ENCODE data around the gene MYF6.

MYF6 gene

DNA sequence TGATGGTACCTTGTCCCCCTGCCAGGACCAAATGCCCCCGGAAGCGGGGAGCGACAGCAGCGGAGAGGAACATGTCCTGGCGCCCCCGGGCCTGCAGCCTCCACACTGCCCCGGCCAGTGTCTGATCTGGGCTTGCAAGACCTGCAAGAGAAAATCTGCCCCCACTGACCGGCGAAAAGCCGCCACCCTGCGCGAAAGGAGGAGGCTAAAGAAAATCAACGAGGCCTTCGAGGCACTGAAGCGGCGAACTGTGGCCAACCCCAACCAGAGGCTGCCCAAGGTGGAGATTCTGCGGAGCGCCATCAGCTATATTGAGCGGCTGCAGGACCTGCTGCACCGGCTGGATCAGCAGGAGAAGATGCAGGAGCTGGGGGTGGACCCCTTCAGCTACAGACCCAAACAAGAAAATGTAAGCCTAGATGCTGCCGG lies 410 bp downstream of the MYF6 start:
- DNase-seq (ENCODE audit: low spot score), result no peak

GRCh38 chr12:80708259-80708974 lies 983 bp downstream of the MYF6 start:
- no peak for DNase-seq (ENCODE audit: low spot score)

DNA sequence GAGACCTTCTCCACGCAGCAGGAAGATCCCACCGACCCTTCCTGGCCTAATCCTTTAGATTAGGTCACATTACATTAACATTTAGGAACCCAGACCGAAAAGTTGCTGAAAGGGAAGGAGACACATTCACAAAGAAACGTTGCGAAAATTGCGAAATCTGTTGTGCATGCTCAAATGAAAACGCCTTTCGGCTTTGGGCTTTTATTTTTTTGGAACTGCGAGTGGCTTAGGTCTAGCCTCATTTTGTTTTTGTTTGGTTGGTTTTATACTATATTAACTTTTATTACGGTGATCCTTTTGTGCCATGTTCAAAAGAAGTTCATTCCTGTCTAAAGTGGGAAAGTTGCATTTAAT lies 1.5 kb downstream of the MYF6 start:
- no peak for DNase-seq (ENCODE audit: low spot score)

- no peak for DNase-seq (ENCODE audit: low spot score)
Observed at GRCh38 chr12:80709811-80710726, 2.6 kb downstream of the MYF6 start.

GRCh38 chr12:80710727-80711449 lies 3.5 kb downstream of the MYF6 start:
- DNase-seq (ENCODE audit: low spot score), result no peak

DNA sequence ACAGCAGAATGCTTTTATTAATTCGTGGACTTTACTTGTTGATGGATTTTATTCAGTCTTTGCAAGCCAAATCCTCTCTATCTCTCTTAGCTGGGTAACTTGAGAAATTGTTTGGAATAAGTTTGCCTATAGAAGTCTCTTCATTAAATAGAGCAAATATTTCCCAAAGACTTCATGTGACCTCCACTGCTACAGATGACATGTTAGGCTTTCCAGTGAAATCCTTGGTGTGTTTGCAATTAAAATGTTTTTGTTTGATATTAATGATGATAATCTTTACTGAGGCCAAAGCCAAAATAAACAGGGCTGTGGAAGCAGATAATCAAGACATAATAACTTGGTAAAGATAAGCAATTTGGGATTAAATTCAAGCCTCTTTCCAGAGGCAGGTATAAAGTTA lies 4.4 kb downstream of the MYF6 start:
- DNase-seq (ENCODE audit: low spot score), result no peak

DNA sequence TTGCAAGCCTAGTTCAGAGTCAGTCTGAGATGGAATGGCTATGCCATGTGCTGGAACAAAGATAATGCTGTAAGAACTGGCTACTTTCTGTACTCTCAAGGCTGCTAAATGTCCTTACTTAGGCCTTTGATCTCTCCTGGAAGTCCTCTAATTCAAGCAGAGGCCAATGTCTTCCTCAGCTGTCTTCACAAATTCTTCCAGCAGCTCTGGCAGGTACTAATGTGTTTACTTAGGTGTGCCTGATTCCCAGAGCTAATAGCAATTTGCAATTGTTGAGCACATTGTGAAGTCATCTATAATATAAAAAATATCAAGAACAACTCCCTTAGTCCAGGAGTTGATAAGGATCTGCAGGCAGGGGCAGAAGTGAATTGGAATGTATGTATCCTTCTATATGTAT lies 5.4 kb downstream of the MYF6 start:
- no peak for DNase-seq (ENCODE audit: low spot score)

DNA sequence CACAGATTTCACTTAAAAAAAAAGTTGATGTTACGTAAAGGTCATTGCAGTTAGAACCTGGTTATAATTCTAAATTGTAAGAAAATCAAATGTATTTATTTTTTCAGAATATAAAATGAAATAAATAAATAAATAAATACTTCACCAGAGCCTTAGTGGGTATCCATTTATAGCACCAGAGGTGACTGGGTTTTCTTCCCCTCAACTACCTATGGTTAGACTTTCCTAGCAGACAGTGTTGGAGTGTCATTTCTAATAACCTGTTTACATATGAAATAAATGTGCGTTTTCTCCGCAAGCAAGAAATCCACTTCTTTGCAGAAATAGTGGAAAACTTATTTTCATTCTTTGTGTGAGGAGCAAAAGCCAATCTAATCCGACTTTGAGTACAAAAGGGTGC lies 6.0 kb downstream of the MYF6 start:
- DNase-seq (ENCODE audit: low spot score), result no peak

DNA sequence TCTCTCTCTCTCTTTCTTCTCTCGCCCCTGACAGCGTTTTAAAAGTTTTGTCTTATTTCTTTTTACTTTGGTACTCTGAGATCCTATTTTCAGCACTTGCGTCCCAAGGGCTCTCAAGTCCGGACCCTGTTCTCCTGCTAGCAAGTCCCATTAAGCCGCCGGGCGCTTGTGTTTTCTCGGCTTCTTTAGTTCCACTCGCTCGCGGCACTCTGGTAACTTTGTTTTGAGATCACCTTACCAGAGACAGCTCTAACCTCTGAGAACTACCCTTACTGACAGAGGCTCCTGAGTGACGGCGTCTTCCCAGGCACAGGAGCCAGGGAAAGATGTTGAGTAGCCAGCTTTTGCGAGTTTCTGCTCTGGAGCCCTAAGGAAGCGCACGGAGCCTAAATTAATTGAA lies 6.6 kb downstream of the MYF6 start:
- no peak for DNase-seq (ENCODE audit: low spot score)

DNA sequence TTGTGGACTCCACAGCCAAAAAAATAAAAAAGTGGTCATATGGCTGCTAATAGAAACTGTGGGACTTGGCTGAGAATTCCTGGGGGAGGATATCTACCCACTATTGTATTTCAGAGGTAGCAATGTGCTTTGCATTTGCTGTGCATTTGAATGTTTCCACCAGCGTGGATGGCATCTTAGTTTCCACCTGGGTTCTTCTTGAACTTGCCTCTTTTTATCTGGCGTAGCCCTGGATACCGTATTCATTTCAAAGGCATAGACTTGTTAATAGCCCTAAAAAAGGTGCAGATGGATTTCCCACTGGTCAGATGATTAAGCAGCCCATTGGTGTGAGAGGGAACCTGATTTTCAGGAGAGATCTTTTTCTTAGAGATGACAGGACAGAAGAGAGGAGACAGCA lies 7.4 kb downstream of the MYF6 start:
- DNase-seq (ENCODE audit: low spot score), result no peak

DNA sequence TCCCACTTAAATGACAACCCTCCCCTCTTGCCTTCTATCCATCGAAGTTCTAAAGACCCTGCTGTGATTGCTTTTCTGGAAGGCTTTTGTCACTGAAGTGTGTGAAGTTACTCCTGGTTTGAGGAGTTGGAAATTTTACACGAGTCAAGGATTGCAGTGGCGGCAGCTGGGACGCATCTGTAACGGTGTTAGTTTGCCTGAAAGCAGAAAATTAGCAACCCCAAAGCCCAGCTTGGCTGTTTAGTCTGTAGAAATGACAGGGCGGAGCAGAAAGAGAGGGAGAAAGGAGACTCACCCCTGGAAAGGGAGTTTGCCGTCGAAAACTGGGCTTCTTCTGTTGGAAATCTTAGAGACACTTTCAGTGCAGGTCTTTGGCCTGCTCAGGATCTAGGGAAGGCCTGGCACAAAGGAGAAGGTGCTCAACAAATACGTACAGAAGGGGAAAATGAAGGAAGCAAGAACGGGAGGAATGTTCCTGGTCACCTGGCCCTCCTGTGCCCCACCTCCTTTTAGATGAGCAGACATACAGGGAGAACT lies 8.3 kb downstream of the MYF6 start:
- DNase-seq (ENCODE audit: low spot score), result no peak

GRCh38 chr12:80716696-80717469 lies 9.4 kb downstream of the MYF6 start, which contains the start of gene MYF5:
Gene MYF5, plus strand, starts transcription at chr12:80716912. Its CDS starts 152 bp downstream, at chr12:80717064.
- no peak for DNase-seq (ENCODE audit: low spot score)

GRCh38 chr12:80717856-80718255 lies 10.4 kb downstream of the MYF6 start:
- no peak for DNase-seq (ENCODE audit: low spot score)

- no peak for DNase-seq (ENCODE audit: low spot score)
Observed at GRCh38 chr12:80720516-80720915, 13.1 kb downstream of the MYF6 start.

GRCh38 chr12:80721326-80721725 lies 13.9 kb downstream of the MYF6 start:
- DNase-seq (ENCODE audit: low spot score), result no peak

DNA sequence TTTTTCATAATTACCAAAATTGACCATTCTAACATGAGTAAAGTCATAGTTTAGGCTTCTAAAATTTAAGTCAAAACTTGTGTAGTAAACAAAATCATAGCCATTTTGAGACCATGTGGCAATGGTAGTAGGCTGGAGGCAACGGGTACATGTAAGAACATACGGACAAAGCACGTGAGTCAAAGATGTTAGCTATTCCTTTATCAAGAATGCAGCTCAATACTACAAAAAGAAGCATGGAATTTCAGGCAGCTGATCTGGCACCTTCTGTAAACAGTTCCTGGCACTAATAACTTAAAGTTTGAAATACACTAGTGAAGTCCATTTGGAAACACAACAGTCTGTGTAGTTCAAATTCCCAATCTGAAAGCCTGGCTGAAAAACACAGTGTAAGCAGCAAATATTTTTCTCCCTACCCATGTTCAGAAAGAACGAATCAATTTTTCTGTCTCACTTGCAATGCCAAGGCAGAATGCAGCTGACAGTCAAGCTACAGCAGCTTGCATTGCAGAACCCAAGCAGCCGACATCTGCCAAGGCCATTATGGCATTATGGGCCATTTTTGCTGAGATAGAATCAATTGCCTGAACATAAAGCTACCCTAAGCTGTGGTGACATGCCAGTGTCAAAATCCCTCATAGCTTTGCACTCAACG lies 38.5 kb downstream of the MYF6 start:
- DNase-seq (ENCODE audit: low spot score), result no peak

GRCh38 chr12:80747800-80748199 lies 40.4 kb downstream of the MYF6 start:
- no peak for DNase-seq (ENCODE audit: low spot score)

DNA sequence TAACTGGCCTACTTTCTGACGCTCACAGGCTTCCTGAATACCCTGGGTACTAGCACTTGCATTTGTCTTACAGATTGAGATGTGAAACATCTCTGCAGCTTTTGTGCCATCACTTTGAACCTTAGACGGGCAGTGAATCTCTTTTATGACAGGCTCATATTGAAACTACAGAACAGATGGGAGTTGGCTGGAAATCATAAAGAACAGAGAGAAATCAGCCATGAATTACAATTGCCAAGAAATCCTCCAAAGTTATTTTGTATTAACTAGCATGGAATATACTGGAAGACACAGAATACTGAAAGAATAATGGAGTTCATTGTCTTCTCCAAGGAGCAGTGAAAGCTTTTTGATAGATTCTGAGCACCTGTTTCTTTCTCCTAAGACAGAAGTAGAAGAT lies 42.0 kb downstream of the MYF6 start:
- no peak for DNase-seq (ENCODE audit: low spot score)

GRCh38 chr12:80752464-80752863 lies 45.0 kb downstream of the MYF6 start:
- no peak for DNase-seq (ENCODE audit: low spot score)

- DNase-seq (ENCODE audit: low spot score), result no peak
Observed at GRCh38 chr12:80754274-80754673, 46.8 kb downstream of the MYF6 start.

DNA sequence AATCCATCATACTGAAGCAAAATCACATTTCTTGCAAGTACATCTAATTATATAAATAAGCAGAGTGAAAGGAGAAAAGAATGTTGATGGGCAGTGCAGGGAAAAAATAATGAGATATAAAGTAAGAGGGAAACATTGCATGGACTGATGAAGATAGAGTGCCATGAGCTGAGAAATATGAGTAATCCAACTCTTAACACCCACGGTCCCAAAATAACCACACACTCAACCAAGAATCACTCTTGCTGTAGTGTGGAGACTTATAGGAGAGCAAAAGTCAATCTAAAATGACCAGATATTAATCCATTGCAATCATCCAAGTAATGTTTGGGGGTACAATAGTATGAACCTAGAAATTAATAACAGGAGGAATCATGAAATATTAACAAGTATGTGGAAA lies 49.4 kb downstream of the MYF6 start:
- no peak for DNase-seq (ENCODE audit: low spot score)

Measured in AG08396 (cell line).